OCI-LY7 (cell line): Measurements from ENCODE around the gene DLGAP1. TPM values are rescaled to one million over a fixed set of nuclear protein-coding genes. Genes with fewer than 3 reads are reported as not detected.
A peak's percentile ranks its signal among the peaks of the same experiment; 100 is the strongest.

Experiments used
- BruUV-seq: library from RNA; stranded (reverse); fragments of 400-500 nt; replicated peaks from 2 replicates; lab custom pipeline; 2021; lab: Mats Ljungman, UMichigan
- CTCF ChIA-PET: fragments of 300-600 bp; sonication (Branson Sonifier 250); formaldehyde crosslinking; loops from one replicate; lab custom pipeline; 2022; ENCODE audit warnings: antibody characterized with exemption; ENCODE audit not compliant: unreplicated experiment; lab: Charles Lee
- POLR2A ChIA-PET: fragments of 300-600 bp; sonication (Branson Sonifier 250); formaldehyde crosslinking; loops from one replicate; lab custom pipeline; 2022; ENCODE audit warnings: antibody characterized with exemption; lab: Charles Lee
- DNase-seq: peaks from one replicate; pipeline ENCODE4 v3.0.0-alpha.2; 2015; ENCODE audit warnings: low spot score
- H2AFZ ChIP-seq: fragments of 200-600 bp; sonication (generic), shearing (Covaris generic); 2 replicates; pipeline ENCODE4 v1.6.1; 2014; ENCODE audit warnings: mild to moderate bottlenecking, antibody characterized with exemption, low read length, moderate library complexity
- H3K27ac ChIP-seq: fragments of 200-600 bp; sonication (generic); 2 replicates; pipeline ENCODE4 v1.5.1; 2014; ENCODE audit warnings: mixed run types, low read depth, mild to moderate bottlenecking, moderate library complexity, low read length, inconsistent platforms; ENCODE audit not compliant: poor library complexity, severe bottlenecking
- H3K36me3 ChIP-seq: fragments of 200-600 bp; sonication (generic); 2 replicates; pipeline ENCODE4 v1.6.1; 2014; ENCODE audit warnings: mild to moderate bottlenecking, antibody characterized with exemption, low read length, moderate library complexity, mixed read lengths; ENCODE audit not compliant: insufficient read depth
- H3K4me1 ChIP-seq: fragments of 200-600 bp; sonication (generic); 2 replicates; pipeline ENCODE4 v1.5.1; 2014; ENCODE audit warnings: mild to moderate bottlenecking, low read length; ENCODE audit not compliant: insufficient read depth, poor library complexity, severe bottlenecking
- H3K4me2 ChIP-seq: fragments of 200-600 bp; sonication (generic); 2 replicates; pipeline ENCODE4 v1.6.1; 2014; ENCODE audit warnings: mild to moderate bottlenecking, low read length
- H3K4me3 ChIP-seq: fragments of 200-600 bp; sonication (generic); 2 replicates; pipeline ENCODE4 v1.5.1; 2014; ENCODE audit warnings: mild to moderate bottlenecking, low read depth, low read length; ENCODE audit not compliant: poor library complexity, severe bottlenecking
- H3K79me2 ChIP-seq: fragments of 200-600 bp; sonication (generic); 2 replicates; pipeline ENCODE4 v1.6.1; 2016; ENCODE audit warnings: low read depth, mild to moderate bottlenecking, low read length, moderate library complexity, mixed read lengths; ENCODE audit not compliant: insufficient read depth
- H3K9me2 ChIP-seq: fragments of 200-600 bp; sonication (generic); 2 replicates; pipeline ENCODE4 v1.6.1; 2016; ENCODE audit warnings: mild to moderate bottlenecking, low read length, mixed read lengths; ENCODE audit not compliant: insufficient read depth
- H3K9me3 ChIP-seq: fragments of 200-600 bp; sonication (generic); 2 replicates; pipeline ENCODE4 v1.6.1; 2014; ENCODE audit warnings: mild to moderate bottlenecking, mixed run types, low read length, mixed read lengths
- H4K20me1 ChIP-seq: fragments of 200-600 bp; sonication (generic); 2 replicates; pipeline ENCODE4 v1.6.1; 2014; ENCODE audit warnings: mild to moderate bottlenecking, antibody characterized with exemption, low read length, moderate library complexity, mixed read lengths; ENCODE audit not compliant: insufficient read depth
- EZH2phosphoT487 ChIP-seq: fragments of 200-600 bp; sonication (generic); IDR thresholded peaks from 2 replicates; pipeline ENCODE4 v1.6.1; 2018; ENCODE audit warnings: low read depth, borderline replicate concordance, mild to moderate bottlenecking, mixed run types, antibody characterized with exemption, low read length, moderate library complexity, mixed read lengths
- intact Hi-C: fragments of 100-400 bp; cut with micrococcal nuclease; formaldehyde crosslinking; loops from one replicate; pipeline ENCODE4 v1.10.0; 2022; ENCODE audit not compliant: unreplicated experiment
- total RNA-seq, 2 experiments: library from RNA; depleted of rRNA in 1 of 2; stranded (reverse); fragments of >200 nt in 1 of 2; shearing (Covaris generic) in 1 of 2; gene quantifications; 2 replicates each; pipeline ENCODE4 v1.2.3, GENCODE V29; 2014 to 2022
- TF ChIP-seq, protein P1 (sequence below): fragments of 200-600 bp; sonication (generic); conservative IDR thresholded peaks from 2 replicates; pipeline ENCODE4 v1.5.1; 2014; ENCODE audit warnings: mild to moderate bottlenecking, antibody characterized with exemption, low read length, moderate library complexity, mixed read lengths

The DLGAP1 gene
- total RNA-seq, 2 experiments from 2014 or later = 0.22 TPM; not detected in 1

DNA sequence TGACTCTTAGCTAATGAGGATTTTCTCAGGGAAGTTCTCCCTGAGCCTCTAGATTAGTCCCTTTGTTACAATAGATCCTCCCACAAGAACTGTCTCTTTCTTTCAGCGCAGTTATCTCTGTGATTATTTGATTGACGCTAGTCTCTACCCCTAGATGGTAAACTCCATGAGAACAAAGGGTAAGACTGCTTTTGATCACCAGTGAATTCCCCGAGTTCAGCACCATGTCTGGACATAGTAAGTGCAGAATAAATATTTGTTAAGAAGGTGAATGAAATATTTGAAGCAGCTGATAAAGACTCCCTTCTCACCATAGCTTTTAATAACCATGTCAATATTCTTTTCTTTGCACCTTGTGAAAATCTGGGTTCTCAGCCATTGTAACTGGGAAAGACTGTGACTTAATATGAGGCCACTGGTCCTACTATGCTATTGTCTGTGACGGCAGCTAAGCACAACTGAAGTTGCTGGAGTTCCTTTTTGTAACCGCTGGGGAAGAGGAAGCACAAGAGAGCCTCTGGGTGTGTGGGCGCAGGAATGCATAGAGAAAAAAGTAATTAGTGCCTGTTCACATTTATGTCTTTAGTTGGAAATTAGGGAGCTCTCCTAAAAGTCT lies 790.4 kb downstream of the DLGAP1 start:
- no TSS peak for BruUV-seq
- peaks cover 20% of the 10 kb centered on the region; the same call in 1 of the 2 replicates for H3K36me3 ChIP-seq
- H2AFZ ChIP-seq = peak overlapping the region; percentile 43; the same call in 1 of the 2 replicates
- H3K79me2 ChIP-seq = no peaks in the 10 kb centered on the region
- ChIA-PET CTCF (interaction anchor here (0.6 to 2.4 kb wide), 3 partner anchors 62 to 206 kb away, joined by 3 to 10 read pairs (median 3); no protein-coding TSS in a partner anchor), POLR2A (interaction anchor here (0.6 to 3.1 kb wide), 19 partner anchors 38 to 417 kb away, joined by 3 to 22 read pairs (median 4); no protein-coding TSS in a partner anchor)
- no peaks in the 10 kb centered on the region for H3K9me2 ChIP-seq
- TF ChIP-seq, protein P1, sequence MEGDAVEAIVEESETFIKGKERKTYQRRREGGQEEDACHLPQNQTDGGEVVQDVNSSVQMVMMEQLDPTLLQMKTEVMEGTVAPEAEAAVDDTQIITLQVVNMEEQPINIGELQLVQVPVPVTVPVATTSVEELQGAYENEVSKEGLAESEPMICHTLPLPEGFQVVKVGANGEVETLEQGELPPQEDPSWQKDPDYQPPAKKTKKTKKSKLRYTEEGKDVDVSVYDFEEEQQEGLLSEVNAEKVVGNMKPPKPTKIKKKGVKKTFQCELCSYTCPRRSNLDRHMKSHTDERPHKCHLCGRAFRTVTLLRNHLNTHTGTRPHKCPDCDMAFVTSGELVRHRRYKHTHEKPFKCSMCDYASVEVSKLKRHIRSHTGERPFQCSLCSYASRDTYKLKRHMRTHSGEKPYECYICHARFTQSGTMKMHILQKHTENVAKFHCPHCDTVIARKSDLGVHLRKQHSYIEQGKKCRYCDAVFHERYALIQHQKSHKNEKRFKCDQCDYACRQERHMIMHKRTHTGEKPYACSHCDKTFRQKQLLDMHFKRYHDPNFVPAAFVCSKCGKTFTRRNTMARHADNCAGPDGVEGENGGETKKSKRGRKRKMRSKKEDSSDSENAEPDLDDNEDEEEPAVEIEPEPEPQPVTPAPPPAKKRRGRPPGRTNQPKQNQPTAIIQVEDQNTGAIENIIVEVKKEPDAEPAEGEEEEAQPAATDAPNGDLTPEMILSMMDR = peak; percentile 30; the same call in 1 of the 2 replicates
- no peak for TF ChIP-seq EZH2phosphoT487
- peak overlapping the region; percentile 58 for H3K4me3 ChIP-seq
- H3K4me1 ChIP-seq = peaks cover 65% of the 10 kb centered on the region
- H3K4me2 ChIP-seq = peak overlapping the region; percentile 79
- intact Hi-C loops = loop anchor here (5.0 to 10.0 kb wide), 2 partner anchors 262 to 730 kb away; no protein-coding TSS in a partner anchor
- peak overlapping the region; percentile 78 for H3K27ac ChIP-seq
- peaks cover 20% of the 10 kb centered on the region for H3K9me3 ChIP-seq
- peak; percentile 63 for DNase-seq
- H4K20me1 ChIP-seq = no peaks in the 10 kb centered on the region

DNA sequence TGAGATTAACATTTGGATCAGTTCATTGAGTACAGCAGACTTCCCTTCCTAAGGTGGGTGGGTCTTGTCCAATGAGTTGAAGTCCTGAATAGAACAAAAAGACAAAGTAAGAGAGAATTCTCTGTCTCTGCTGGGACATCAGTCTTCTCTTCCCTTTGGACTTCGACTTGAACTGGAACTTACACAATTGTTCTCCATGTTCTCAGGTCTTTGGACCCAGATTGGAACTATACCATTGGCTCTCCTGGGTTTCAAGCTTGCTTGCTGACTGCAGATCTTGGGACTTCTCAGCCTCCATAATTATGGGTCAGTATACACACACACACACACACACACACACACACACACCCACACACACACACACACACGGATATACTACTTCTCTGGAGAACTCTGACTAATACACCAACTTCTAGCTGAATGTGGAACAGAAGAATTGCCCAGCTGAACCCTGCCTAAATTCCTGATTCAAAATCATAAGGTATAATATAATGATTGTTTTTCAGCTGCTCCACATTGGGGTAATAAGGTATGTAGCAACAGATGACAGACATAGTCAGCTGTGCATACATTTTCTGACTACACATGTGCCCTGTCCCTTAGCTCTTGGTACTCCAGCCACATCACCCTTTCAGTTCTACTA lies 791.1 kb downstream of the DLGAP1 start:
- intact Hi-C loops = loop anchor here (10.0 kb wide), 1 partner anchor 729 kb away; no protein-coding TSS in a partner anchor

More for the DNA sequence above, 791.1 kb downstream of the DLGAP1 start:
- Histone ChIP-seq H3K9me2 (no peaks in the 10 kb centered on the region), H3K27ac (peak overlapping the region; percentile 78), H3K4me3 (no peak overlapping the region), H3K9me3 (peaks cover 20% of the 10 kb centered on the region), H3K79me2 (no peaks in the 10 kb centered on the region), H3K4me2 (peak overlapping the region; percentile 79; the same call in 1 of the 2 replicates), H3K36me3 (peaks cover 20% of the 10 kb centered on the region; the same call in 1 of the 2 replicates), H3K4me1 (peaks cover 72% of the 10 kb centered on the region), H2AFZ (peak overlapping the region; percentile 43; the same call in 1 of the 2 replicates), H4K20me1 (no peaks in the 10 kb centered on the region)
- ChIA-PET CTCF (no interaction called here), POLR2A (interaction anchor here (0.5 to 3.1 kb wide), 12 partner anchors 37 to 400 kb away, joined by 3 to 22 read pairs (median 4); no protein-coding TSS in a partner anchor)
- DNase-seq = no peak
- BruUV-seq = no TSS peak
- TF ChIP-seq, protein P1 = no peak
- no peak for TF ChIP-seq EZH2phosphoT487
